Measurements from ENCODE around the gene PLXNA4.

The PLXNA4 gene

GRCh38 chr7:132292803-132293202 is 283.5 kb downstream of the PLXNA4 start:
- Histone ChIP-seq H3K9me3 (ENCODE audit: control insufficient read depth, insufficient read depth, low read depth, low read length) (no peaks in the 10 kb centered on the region), H3K4me3 (ENCODE audit: low read depth, low read length) (no peak overlapping the region), H3K36me3 (ENCODE audit: control insufficient read depth in 2 of 2, insufficient read depth in 1 of 2, low read length in 2 of 2) (no peaks in the 10 kb centered on the region), H3K4me1 (ENCODE audit: control insufficient read depth, insufficient read depth, low read length) (no peaks in the 10 kb centered on the region), H3K27ac (ENCODE audit: extremely low read depth, low read depth, low read length) (no peak overlapping the region)
- no peak for TF ChIP-seq ZNF350 (tag by site-specific recombination; IDR thresholded peaks at IDR 0.05)
- TF ChIP-seq ZIC2 (tag by site-specific recombination; IDR thresholded peaks at IDR 0.05), result peak; percentile 59
- no peak for TF ChIP-seq KLF7 (tag by site-specific recombination; IDR thresholded peaks at IDR 0.05; ENCODE audit: borderline replicate concordance)
- no peak for TF ChIP-seq ZNF366 (tag by site-specific recombination; conservative IDR thresholded peaks at IDR 0.05)
- CTCF ChIA-PET, result interaction anchor here (0.5 to 0.6 kb wide), 2 partner anchors 13 to 169 kb away, joined by 3 to 4 read pairs; no protein-coding TSS in a partner anchor
- POLR2A ChIA-PET, result no interaction called here

GRCh38 chr7:132291481-132291880 is 284.8 kb downstream of the PLXNA4 start:
- CTCF ChIA-PET, result no interaction called here
- Histone ChIP-seq H3K27ac (ENCODE audit: extremely low read depth, low read depth, low read length) (no peak overlapping the region), H3K4me1 (ENCODE audit: control insufficient read depth, insufficient read depth, low read length) (no peaks in the 10 kb centered on the region), H3K36me3 (ENCODE audit: control insufficient read depth in 2 of 2, insufficient read depth in 1 of 2, low read length in 2 of 2) (no peaks in the 10 kb centered on the region), H3K9me3 (ENCODE audit: control insufficient read depth, insufficient read depth, low read depth, low read length) (no peaks in the 10 kb centered on the region), H3K4me3 (ENCODE audit: low read depth, low read length) (no peak overlapping the region)
- TF ChIP-seq ZNF660 (tag by site-specific recombination; IDR thresholded peaks at IDR 0.05) (no peak), ZNF701 (tag by site-specific recombination; IDR thresholded peaks at IDR 0.05) (no peak), ZNF214 (tag by site-specific recombination; IDR thresholded peaks at IDR 0.05; ENCODE audit: borderline replicate concordance) (no peak)
- POLR2A ChIA-PET, result no interaction called here

- CTCF ChIA-PET, result interaction anchor here (0.5 kb wide), 1 partner anchor 77 kb away, joined by 3 read pairs; no protein-coding TSS in a partner anchor
These were observed 286.2 kb downstream of the PLXNA4 start for GRCh38 chr7:132290021-132290420.

GRCh38 chr7:132286836-132287235 is 289.4 kb downstream of the PLXNA4 start:
- Histone ChIP-seq H3K4me1 (ENCODE audit: control insufficient read depth, insufficient read depth, low read length) (no peaks in the 10 kb centered on the region), H3K36me3 (ENCODE audit: control insufficient read depth in 2 of 2, insufficient read depth in 1 of 2, low read length in 2 of 2) (no peaks in the 10 kb centered on the region), H3K9me3 (ENCODE audit: control insufficient read depth, insufficient read depth, low read depth, low read length) (no peaks in the 10 kb centered on the region), H3K4me3 (ENCODE audit: low read depth, low read length) (no peak overlapping the region), H3K27ac (ENCODE audit: extremely low read depth, low read depth, low read length) (no peak overlapping the region)
- CTCF ChIA-PET, result interaction anchor here (0.5 to 2.5 kb wide), 2 partner anchors 32 to 71 kb away, joined by 3 to 6 read pairs; no protein-coding TSS in a partner anchor
- POLR2A ChIA-PET, result no interaction called here
- TF ChIP-seq KLF8 (tag by site-specific recombination; IDR thresholded peaks at IDR 0.05), result no peak
- no peak for TF ChIP-seq ZNF121 (tag by site-specific recombination; IDR thresholded peaks at IDR 0.05)
- TF ChIP-seq ZNF18 (tag by site-specific recombination; IDR thresholded peaks at IDR 0.05), result no peak
- no peak for TF ChIP-seq ZNF366 (tag by site-specific recombination; conservative IDR thresholded peaks at IDR 0.05)
- TF ChIP-seq ZNF416 (tag by site-specific recombination; IDR thresholded peaks at IDR 0.05), result no peak
- no peak for TF ChIP-seq ZNF518A (tag by site-specific recombination; conservative IDR thresholded peaks at IDR 0.05; ENCODE audit: low read depth)
- TF ChIP-seq EGR2 (tag by site-specific recombination; IDR thresholded peaks at IDR 0.05; ENCODE audit: low read depth), result no peak

More at GRCh38 chr7:132290021-132290420, 286.2 kb downstream of the PLXNA4 start:
- Histone ChIP-seq H3K27ac (ENCODE audit: extremely low read depth, low read depth, low read length) (no peak overlapping the region), H3K36me3 (ENCODE audit: control insufficient read depth in 2 of 2, insufficient read depth in 1 of 2, low read length in 2 of 2) (no peaks in the 10 kb centered on the region), H3K4me1 (ENCODE audit: control insufficient read depth, insufficient read depth, low read length) (no peaks in the 10 kb centered on the region), H3K9me3 (ENCODE audit: control insufficient read depth, insufficient read depth, low read depth, low read length) (no peaks in the 10 kb centered on the region), H3K4me3 (ENCODE audit: low read depth, low read length) (no peak overlapping the region)
- POLR2A ChIA-PET, result no interaction called here
- no peak for TF ChIP-seq ZNF324 (tag by site-specific recombination; IDR thresholded peaks at IDR 0.05)
- no peak for TF ChIP-seq ZNF239 (tag by site-specific recombination; IDR thresholded peaks at IDR 0.05)
- TF ChIP-seq ZNF121 (tag by site-specific recombination; IDR thresholded peaks at IDR 0.05), result no peak
- TF ChIP-seq WT1 (tag by site-specific recombination; IDR thresholded peaks at IDR 0.05), result no peak
- TF ChIP-seq ZNF148 (tag by site-specific recombination; IDR thresholded peaks at IDR 0.05; ENCODE audit: borderline replicate concordance), result no peak
- no peak for TF ChIP-seq ZNF626 (tag by site-specific recombination; IDR thresholded peaks at IDR 0.05)
- TF ChIP-seq ZNF133 (tag by site-specific recombination; IDR thresholded peaks at IDR 0.05), result no peak
- no peak for TF ChIP-seq ZNF658 (tag by site-specific recombination; IDR thresholded peaks at IDR 0.05)
- TF ChIP-seq ZNF394 (tag by site-specific recombination; IDR thresholded peaks at IDR 0.05; ENCODE audit: borderline replicate concordance), result no peak

Data from HEK293 (cell line).